GM12892 (cell line): ENCODE measurements around the gene TSPEAR.

Experiments
- POLR2A ChIP-seq: IDR thresholded peaks from 2 replicates; pipeline ENCODE4 v1.6.1; 2011; ENCODE audit warnings: low read depth, low read length, control low read depth
- TAF1 ChIP-seq: IDR thresholded peaks from 2 replicates; pipeline ENCODE4 v1.6.1; 2011; ENCODE audit warnings: low read depth, mild to moderate bottlenecking, control low read depth, low read length, borderline replicate concordance

- TF ChIP-seq POLR2A (no peak), TAF1 (no peak)
Measured at GRCh38 chr21:44515359-44516165, 195.8 kb downstream of the TSPEAR start.
